ENCODE results near the gene WDR81.
A peak's percentile ranks its signal among the peaks of the same experiment; 100 is the strongest.
"Not testable (repeated sequence)": the region's sequence is repeated elsewhere in the genome, so short reads cannot be mapped to it uniquely, and the experiment has no call there.

Gene WDR81

DNA sequence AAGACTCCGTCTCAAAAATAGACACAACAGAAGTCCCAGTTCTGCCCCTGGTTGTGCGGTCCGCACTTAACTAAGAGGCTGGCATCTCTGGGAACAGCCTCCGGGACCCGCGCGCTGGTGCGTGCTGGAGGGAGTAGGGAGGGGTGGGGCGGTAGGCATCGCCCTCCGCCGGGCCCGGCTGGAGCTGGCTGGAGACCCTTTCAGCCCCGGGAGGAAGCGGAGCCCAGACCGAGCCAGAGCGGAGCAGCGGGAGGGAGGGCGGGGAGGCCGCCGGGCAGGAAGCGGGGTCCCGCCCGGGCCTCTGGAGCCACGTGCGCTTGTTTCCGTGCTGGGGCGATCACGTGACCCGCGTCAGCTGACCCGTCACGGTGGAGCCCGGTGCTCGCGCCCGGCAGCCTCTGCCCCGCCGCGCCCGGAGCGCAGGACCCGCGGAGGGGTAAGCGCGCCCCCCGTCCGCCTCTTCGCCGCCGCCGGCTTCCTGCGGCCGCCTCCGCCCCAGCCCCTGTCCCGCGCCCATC, at the start of gene WDR81:
Gene WDR81, plus strand, starts transcription at position 354 of the 518 bp plus-strand sequence. CDS start 256 bp downstream, outside the sequence.
- peak; percentile 83 for DNase-seq (ENCODE audit: low read depth)

- no peak for DNase-seq (ENCODE audit: low read depth)
These were observed 48.1 kb upstream of the WDR81 start for GRCh38 chr17:1676401-1676800.

GRCh38 chr17:1683459-1683858, 41.0 kb upstream of the WDR81 start:
- no peak for DNase-seq (ENCODE audit: low read depth)

DNA sequence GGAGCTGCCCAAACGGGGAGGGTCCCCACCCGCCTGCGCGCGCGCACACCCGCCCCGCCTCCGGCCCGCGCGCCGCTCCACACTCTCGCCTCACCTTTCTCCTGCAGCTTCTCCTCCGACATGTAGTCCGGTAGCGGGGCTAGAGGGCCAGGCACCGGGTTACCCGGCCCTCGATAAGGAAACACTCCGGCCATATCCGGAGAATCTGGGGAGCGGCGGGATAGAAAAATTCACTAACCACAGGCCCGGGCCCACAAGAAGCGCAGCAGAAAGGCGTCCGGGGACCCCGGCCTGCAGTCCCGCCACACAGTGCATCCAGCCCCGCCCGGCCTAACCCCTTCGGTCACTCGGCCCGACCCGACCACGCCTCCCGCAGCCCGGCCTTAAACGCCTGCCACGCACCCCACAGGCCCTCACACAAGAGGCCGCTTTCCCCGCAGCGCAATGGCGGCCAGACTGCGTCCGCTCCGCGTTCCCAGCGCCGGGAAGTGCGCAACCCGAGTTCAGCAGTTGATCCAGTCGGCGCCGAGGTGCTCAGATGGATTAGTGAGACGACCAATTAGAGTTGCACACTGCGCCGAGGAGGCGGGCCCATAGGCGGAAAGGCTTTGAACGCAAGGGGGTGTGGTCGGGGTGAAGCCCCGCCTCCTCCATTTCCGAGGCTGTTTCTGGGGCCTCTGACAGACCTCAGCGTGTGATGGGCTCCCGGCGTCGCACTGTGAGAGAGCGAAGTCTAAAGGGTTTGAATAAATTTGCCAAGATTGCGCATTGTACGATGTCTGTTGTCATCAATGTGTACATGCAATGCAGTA, 39.9 kb upstream of the WDR81 start, which contains the start of gene PRPF8:
Gene PRPF8, minus strand, starts transcription at position 490 of the 812 bp plus-strand sequence. Its CDS starts 296 bp downstream, at position 194.
- peak; percentile 95 for DNase-seq (ENCODE audit: low read depth)

GRCh38 chr17:1686086-1686485, 38.4 kb upstream of the WDR81 start:
- DNase-seq (ENCODE audit: low read depth) = no peak

- not testable (repeated sequence) for DNase-seq (ENCODE audit: low read depth)
These were observed 36.1 kb upstream of the WDR81 start for GRCh38 chr17:1688405-1688804.

DNA sequence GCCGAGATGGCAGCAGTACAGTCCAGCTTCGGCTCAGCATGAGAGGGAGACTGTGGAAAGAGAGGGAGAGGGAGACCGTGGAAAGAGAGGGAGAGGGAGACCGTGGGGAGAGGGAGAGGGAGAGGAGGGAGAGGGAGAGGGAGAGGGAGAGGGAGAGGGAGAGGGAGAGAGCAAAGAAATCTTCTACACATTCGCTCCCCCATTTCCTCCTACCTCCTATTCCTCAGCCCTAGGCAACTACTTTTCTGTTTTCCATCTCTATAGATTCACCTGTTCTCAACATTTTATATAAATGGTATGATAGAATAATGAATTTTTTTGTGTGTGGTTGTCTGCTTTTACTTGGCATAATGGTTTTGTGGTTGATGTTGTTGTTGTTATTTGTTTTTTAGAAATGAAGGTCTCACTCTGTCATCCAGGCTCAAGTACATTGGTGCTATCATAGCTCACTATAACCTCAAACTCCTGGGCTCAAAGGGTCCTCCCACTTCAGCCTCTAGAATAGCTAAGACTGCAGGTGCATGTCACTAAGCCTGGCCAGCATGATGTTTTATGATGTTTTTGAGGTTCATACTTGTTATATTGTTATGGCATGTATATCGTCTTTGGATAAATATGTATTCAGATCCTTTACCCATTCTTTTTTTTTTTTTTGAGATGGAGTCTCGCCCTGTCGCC, 33.8 kb upstream of the WDR81 start:
- DNase-seq (ENCODE audit: low read depth) = no peak

- DNase-seq (ENCODE audit: low read depth) = no peak
These were observed 31.2 kb upstream of the WDR81 start for GRCh38 chr17:1693339-1693738.

- DNase-seq (ENCODE audit: low read depth) = no peak
These were observed 29.1 kb upstream of the WDR81 start for GRCh38 chr17:1695365-1695764.

- DNase-seq (ENCODE audit: low read depth) = no peak
These were observed 26.8 kb upstream of the WDR81 start for GRCh38 chr17:1697681-1698080.

DNA sequence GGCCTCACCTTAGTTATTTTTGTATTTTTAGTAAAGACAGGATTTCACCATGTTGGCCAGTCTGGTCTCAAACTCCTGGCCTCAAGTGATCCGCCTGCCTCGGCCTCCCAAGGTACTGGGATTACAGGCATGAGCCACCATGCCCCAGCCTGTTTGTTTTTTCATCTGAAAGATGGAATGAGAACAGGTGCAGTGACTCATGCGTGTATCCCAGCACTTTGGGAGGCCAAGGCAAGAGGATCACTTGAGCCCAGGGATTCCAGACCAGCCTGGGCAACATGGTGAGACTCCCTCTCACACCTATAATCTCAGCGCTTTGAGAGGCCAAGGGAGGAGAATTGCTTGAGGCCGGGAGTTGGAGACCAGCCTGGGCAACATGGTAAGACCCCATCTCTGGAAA, 24.6 kb upstream of the WDR81 start:
- not testable (repeated sequence) for DNase-seq (ENCODE audit: low read depth)

GRCh38 chr17:1703063-1703462, 21.4 kb upstream of the WDR81 start:
- DNase-seq (ENCODE audit: low read depth) = no peak

- no peak for DNase-seq (ENCODE audit: low read depth)
These were observed 19.5 kb upstream of the WDR81 start for GRCh38 chr17:1705004-1705403.

DNA sequence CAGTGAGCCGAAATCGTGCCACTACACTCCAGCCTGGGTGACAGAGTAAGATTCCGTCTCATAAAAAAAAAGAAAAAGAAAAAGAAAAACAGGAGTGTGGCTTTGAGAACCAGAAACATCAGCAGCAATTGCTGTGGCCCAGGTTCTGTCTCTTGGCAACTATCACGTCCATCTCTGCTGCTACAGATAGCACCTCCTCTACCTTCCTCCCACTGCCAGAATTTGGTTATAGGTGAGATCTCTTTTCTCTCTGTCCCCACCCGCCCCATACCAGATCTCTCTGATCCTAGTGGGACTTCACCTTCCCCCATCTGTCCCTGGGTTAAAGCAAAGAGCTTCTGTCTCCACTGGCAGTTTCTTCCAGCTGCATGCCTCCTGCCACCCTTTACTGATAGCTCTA, 17.4 kb upstream of the WDR81 start:
- no peak for DNase-seq (ENCODE audit: low read depth)

GRCh38 chr17:1708791-1709346, 15.6 kb upstream of the WDR81 start:
- not testable (repeated sequence) for DNase-seq (ENCODE audit: low read depth)

GRCh38 chr17:1709403-1709951, 15.0 kb upstream of the WDR81 start:
- no peak for DNase-seq (ENCODE audit: low read depth)

DNA sequence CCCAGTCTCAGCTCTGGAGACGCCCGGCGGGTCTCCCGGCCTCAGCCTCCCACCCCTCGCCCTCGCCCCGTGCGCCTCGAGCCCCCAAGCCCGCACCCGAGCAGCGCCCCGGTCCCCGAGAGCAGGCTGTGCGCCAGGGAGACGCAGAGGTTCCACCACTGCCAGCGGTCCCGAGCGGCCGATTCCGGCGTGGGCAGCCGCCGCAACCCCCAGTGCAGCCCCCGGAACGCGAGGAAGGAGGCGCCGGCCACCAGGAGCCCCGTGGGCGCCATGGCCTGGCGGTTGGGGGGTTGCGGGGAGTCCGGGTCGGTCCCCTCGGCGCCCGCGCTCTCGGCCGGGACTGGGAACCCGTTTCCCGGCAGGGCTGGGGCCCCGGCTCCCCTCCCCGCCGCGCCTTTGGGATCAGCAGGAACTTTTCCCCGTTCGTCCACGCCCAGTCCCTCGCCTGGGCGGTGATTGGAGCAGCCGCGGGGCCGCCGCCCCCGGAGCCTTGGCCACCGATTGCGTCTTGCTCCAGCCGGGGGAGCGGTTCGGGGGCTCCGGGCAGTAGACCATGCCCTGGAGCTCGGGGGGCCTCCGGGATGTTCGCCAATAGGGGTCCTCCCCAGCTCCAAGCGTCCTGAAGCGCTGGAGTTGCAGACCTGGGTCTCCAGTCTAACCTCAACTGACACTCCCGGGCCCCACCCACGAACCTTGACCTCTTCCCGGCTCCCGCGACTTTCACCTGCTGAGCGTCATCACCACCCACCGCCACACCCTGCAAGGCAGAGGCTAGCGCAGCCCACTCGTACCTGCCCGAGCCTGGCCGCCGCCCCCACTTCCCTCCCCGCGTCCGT, 14.3 kb upstream of the WDR81 start, which contains the start of gene TLCD2:
Gene TLCD2, minus strand, starts transcription at position 407 of the 836 bp plus-strand sequence. Its CDS starts 135 bp downstream, at position 272.
- peak; percentile 67 for DNase-seq (ENCODE audit: low read depth)

GRCh38 chr17:1710807-1711553, 13.5 kb upstream of the WDR81 start:
- peak; percentile 34 for DNase-seq (ENCODE audit: low read depth)

- no peak for DNase-seq (ENCODE audit: low read depth)
These were observed 12.7 kb upstream of the WDR81 start for GRCh38 chr17:1711804-1712203.

GRCh38 chr17:1712271-1712670, 12.2 kb upstream of the WDR81 start:
- DNase-seq (ENCODE audit: low read depth) = no peak

Data from fibroblast of gingiva (primary cell).